ENCODE results near the gene OR4K2. TPM values are rescaled to one million over a fixed set of nuclear protein-coding genes. Genes with fewer than 3 reads are reported as not detected.

The OR4K2 gene, protein sequence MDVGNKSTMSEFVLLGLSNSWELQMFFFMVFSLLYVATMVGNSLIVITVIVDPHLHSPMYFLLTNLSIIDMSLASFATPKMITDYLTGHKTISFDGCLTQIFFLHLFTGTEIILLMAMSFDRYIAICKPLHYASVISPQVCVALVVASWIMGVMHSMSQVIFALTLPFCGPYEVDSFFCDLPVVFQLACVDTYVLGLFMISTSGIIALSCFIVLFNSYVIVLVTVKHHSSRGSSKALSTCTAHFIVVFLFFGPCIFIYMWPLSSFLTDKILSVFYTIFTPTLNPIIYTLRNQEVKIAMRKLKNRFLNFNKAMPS
- not detected in 2 replicates for total RNA-seq

DNA sequence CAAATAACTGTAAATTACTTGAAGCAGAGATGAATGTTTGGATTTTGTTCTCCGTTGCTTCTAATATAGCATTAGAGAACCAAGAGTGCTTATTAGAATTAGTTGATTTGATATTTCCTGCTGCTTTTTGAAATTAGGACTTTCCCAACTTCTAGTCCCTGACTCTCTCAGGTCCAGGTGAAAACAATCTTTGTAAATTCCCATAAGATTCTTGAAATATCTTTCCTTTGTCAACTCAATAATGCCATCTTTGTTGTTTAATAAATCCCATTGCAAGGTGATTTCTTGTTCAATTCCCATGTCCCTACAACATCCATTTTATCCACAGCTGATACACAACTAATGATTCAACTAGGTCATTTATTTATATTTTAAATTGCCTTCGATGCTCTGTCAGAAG, at the start of gene OR4K2:
OR4K2 (plus strand) TSS at position 301 of the 400 bp plus-strand sequence. CDS start 1,126 bp downstream, outside the sequence.

DNA sequence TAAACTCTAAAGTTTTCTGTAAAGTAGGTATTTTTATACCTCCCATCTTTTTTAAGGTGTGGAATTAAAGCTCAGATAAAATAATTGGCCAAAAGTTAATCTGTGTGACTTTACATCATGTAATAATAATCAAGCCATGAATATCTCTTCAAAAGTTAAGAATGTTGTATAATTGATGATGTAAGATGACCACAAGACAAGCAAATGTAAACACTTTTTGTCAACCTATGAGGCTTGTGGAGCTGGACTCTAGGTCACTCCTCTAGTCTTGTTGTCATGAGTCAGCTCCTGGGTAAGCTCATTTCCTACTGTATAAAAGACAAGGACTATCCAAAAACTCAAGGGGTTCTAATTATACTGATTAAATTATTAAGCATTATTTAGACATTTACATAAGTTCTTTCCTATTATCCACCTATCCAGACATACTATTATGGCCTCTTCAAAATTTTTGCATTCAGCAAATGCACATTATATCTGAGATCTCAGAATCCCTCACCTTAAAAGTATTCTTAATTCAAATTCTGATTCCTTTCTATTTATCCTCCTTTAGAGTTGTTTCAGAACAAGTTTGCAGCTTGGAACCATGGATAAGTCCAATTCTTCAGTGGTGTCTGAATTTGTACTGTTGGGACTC, 45.2 kb downstream of the OR4K2 start, which contains the start of gene OR4K5:
OR4K5 (plus strand) TSS at position 587 of the 637 bp plus-strand sequence; CDS start at position 587, 0 bp downstream.

DNA sequence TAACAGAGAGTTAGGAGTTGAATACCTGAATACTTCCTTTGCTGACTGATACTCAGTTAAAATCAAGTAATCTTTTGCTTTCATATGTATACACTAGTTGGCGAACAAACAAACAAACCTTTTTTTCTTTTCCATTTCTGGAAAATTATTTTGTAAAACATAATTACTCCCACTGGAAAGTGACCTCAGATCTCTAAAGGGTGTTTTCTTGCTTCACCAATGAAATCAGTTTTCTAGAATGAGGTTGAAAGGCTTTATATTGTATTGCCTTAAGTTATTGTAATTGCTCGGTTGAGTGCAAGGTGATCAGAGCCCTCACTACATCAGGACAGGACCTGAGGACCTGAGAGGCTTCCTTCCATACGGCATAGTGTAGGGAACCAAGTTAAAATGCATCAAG, 55.7 kb downstream of the OR4K2 start, which contains the start of gene OR4K1:
OR4K1 (plus strand) TSS at position 301 of the 400 bp plus-strand sequence. CDS start 4,750 bp downstream, outside the sequence.

Other genes starting within 250 kb of the OR4K2 start
- not detected in 2 replicates for gene OR11H2, start 161.3 kb upstream of the OR4K2 start, total RNA-seq
- gene OR4Q3, start 131.6 kb upstream of the OR4K2 start, total RNA-seq: not detected in 2 replicates
- gene OR4M1, start 101.6 kb upstream of the OR4K2 start, total RNA-seq: not detected in 2 replicates
- gene OR4N2, start 71.4 kb upstream of the OR4K2 start, total RNA-seq: not detected in 2 replicates
- not detected in 2 replicates for gene OR4K5, start 45.5 kb downstream of the OR4K2 start, total RNA-seq
- gene OR4K1, start 55.8 kb downstream of the OR4K2 start, total RNA-seq: not detected in 2 replicates
- gene OR4K15, start 100.4 kb downstream of the OR4K2 start, total RNA-seq: not detected in 2 replicates
- not detected in 2 replicates for gene OR4Q2, start 127.0 kb downstream of the OR4K2 start, total RNA-seq
- not detected in 2 replicates for gene OR4K14, start 144.2 kb downstream of the OR4K2 start, total RNA-seq
- gene OR4K13, start 160.9 kb downstream of the OR4K2 start, total RNA-seq: under 0.01 TPM in 1 of 2 replicates, not detected in the other
- not detected in 2 replicates for gene OR4L1, start 184.9 kb downstream of the OR4K2 start, total RNA-seq
- gene OR4K17, start 235.6 kb downstream of the OR4K2 start, total RNA-seq: not detected in 2 replicates